ENCODE data around the gene FBXL13. TPM values are rescaled to one million over a fixed set of nuclear protein-coding genes. Genes with fewer than 3 reads are reported as not detected.

Gene FBXL13
- total and polyA plus RNA-seq, 2 donors from 2014 or later: 1.5 to 4.8 TPM

DNA sequence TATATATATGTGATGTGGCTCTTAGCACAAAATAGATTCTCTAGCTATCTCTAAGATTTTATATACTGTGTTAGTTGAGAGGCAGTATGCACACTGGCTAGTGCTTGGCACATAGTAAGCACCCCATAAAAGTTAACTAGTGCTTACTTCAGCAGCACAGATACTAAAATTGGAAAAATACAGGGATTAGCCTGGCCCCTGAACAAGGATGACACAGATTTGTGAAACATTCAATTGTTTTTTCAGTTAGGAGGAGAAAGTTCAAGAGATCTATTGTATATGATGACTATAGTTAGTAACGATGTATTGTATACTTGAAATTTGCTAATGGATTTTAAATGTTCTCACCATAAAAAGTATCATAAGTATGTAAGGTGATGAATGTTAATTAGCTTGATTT, 240.1 kb downstream of the FBXL13 start:
- Histone ChIP-seq H3K27me3 (ENCODE audit: control insufficient read depth, insufficient read depth, low read length) (no peaks in the 10 kb centered on the region), H3K9me3 (ENCODE audit: control insufficient read depth in 2 of 3, insufficient read depth in 1 of 3, low read length in 3 of 3) (no peaks in the 10 kb centered on the region), H3K36me3 (ENCODE audit: control insufficient read depth in 2 of 3, insufficient read depth in 3 of 3, low read length in 3 of 3) (no peaks in the 10 kb centered on the region), H3K9ac (ENCODE audit: low read length in 3 of 3) (no peak overlapping the region), H3K4me1 (ENCODE audit: control insufficient read depth in 2 of 3, insufficient read depth in 2 of 3, low read depth in 1 of 3, low read length in 3 of 3) (no peaks in the 10 kb centered on the region), H3K4me3 (ENCODE audit: low read length in 3 of 3) (no peak overlapping the region), H3K27ac (ENCODE audit: low read depth in 2 of 2, low read length in 2 of 2) (no peak overlapping the region)
- FAIRE-seq (no peak), DNase-seq (no peak)
- intact Hi-C loops (cut with DNase I): no loop called here
- TF ChIP-seq, protein P1, sequence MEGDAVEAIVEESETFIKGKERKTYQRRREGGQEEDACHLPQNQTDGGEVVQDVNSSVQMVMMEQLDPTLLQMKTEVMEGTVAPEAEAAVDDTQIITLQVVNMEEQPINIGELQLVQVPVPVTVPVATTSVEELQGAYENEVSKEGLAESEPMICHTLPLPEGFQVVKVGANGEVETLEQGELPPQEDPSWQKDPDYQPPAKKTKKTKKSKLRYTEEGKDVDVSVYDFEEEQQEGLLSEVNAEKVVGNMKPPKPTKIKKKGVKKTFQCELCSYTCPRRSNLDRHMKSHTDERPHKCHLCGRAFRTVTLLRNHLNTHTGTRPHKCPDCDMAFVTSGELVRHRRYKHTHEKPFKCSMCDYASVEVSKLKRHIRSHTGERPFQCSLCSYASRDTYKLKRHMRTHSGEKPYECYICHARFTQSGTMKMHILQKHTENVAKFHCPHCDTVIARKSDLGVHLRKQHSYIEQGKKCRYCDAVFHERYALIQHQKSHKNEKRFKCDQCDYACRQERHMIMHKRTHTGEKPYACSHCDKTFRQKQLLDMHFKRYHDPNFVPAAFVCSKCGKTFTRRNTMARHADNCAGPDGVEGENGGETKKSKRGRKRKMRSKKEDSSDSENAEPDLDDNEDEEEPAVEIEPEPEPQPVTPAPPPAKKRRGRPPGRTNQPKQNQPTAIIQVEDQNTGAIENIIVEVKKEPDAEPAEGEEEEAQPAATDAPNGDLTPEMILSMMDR (IDR thresholded peaks at IDR 0.05; ENCODE audit: borderline replicate concordance, extremely low read depth, insufficient read depth): no peak

DNA sequence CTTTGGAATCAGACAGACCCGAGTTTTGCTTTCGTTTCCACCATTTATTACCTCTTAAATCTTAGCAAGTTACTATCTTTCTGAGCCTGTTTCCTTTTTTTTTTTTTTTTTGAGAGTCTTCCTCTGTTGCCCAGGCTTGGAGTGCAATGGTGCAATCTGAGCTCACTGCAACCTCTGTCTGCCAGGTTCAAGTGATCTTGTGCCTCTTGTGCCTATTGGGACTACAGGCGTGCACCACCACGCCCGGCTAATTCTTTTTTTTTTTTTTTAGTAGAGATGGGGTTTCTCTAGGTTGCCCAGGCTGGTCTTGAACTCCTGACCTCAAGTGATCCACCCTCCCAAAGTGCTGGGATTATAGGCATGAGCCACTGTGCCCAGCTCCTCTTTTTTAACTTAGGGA, 241.3 kb downstream of the FBXL13 start:
- H3K9ac ChIP-seq (ENCODE audit: low read length in 3 of 3): no peak overlapping the region
- H3K4me1 ChIP-seq (ENCODE audit: control insufficient read depth in 2 of 3, insufficient read depth in 2 of 3, low read depth in 1 of 3, low read length in 3 of 3): no peaks in the 10 kb centered on the region
- TF ChIP-seq, protein P1 (IDR thresholded peaks at IDR 0.05; ENCODE audit: borderline replicate concordance, extremely low read depth, insufficient read depth): no peak
- FAIRE-seq: no peak
- intact Hi-C loops (cut with DNase I): no loop called here
- no peak overlapping the region for H3K4me3 ChIP-seq (ENCODE audit: low read length in 3 of 3)
- no peak for DNase-seq
- H3K9me3 ChIP-seq (ENCODE audit: control insufficient read depth in 2 of 3, insufficient read depth in 1 of 3, low read length in 3 of 3): no peaks in the 10 kb centered on the region
- H3K27ac ChIP-seq (ENCODE audit: low read depth in 2 of 2, low read length in 2 of 2): no peak overlapping the region
- no peaks in the 10 kb centered on the region for H3K36me3 ChIP-seq (ENCODE audit: control insufficient read depth in 2 of 3, insufficient read depth in 3 of 3, low read length in 3 of 3)
- H3K27me3 ChIP-seq (ENCODE audit: control insufficient read depth, insufficient read depth, low read length): no peaks in the 10 kb centered on the region

DNA sequence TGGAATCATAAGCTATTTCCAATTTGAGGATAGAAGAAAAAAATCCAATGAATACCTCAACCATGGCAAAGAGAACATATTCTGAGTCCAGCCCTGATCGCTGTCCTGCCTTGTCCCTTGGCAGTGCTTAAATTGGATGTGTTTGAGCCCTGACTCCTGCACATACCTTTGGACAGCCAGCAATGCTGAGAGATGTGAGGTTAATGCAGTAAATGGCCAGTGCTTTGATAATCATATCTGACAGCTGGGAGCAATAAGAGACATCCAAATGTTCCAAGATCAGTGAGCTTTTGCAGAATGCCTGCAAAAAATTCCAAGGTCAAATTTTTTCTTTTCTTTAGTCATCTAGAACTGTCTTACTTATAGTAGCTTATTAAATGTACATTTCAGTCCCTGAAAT, 241.9 kb downstream of the FBXL13 start:
- Histone ChIP-seq H3K36me3 (ENCODE audit: control insufficient read depth in 2 of 3, insufficient read depth in 3 of 3, low read length in 3 of 3) (no peaks in the 10 kb centered on the region), H3K9me3 (ENCODE audit: control insufficient read depth in 2 of 3, insufficient read depth in 1 of 3, low read length in 3 of 3) (no peaks in the 10 kb centered on the region), H3K4me1 (ENCODE audit: control insufficient read depth in 2 of 3, insufficient read depth in 2 of 3, low read depth in 1 of 3, low read length in 3 of 3) (no peaks in the 10 kb centered on the region), H3K4me3 (ENCODE audit: low read length in 3 of 3) (no peak overlapping the region), H3K27me3 (ENCODE audit: control insufficient read depth, insufficient read depth, low read length) (no peaks in the 10 kb centered on the region), H3K27ac (ENCODE audit: low read depth in 2 of 2, low read length in 2 of 2) (no peak overlapping the region), H3K9ac (ENCODE audit: low read length in 3 of 3) (no peak overlapping the region)
- TF ChIP-seq, protein P1 (IDR thresholded peaks at IDR 0.05; ENCODE audit: borderline replicate concordance, extremely low read depth, insufficient read depth): no peak
- intact Hi-C loops (cut with DNase I): no loop called here
- FAIRE-seq (no peak), DNase-seq (no peak)

DNA sequence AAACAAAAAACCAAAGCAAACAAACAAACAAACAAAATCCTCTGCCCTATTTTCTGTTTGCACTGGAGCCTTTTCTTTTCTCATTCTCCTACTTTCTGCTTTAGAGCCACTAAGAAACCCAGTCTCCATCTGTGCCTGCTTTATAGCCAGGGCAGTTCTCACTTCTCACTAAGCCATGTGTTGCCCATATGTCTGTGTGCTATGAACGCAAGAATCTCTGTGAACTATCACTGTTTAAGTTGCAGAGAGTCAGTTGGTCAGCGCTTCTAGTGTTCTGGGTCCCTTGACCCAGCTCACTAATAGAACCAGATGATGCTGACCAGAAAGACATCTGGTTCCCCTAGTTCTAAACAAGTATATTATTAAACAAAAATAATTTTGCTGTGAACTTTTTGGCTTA, 244.4 kb downstream of the FBXL13 start:
- no peak for FAIRE-seq
- intact Hi-C loops (cut with DNase I): no loop called here

More for the DNA sequence above, 244.4 kb downstream of the FBXL13 start:
- peaks cover 0 to 6% (median 2%) of the 10 kb centered on the region in 3 donors for H3K36me3 ChIP-seq (ENCODE audit: control insufficient read depth in 2 of 3, insufficient read depth in 3 of 3, low read length in 3 of 3)
- H3K4me1 ChIP-seq (ENCODE audit: control insufficient read depth in 2 of 3, insufficient read depth in 2 of 3, low read depth in 1 of 3, low read length in 3 of 3): no peaks in the 10 kb centered on the region
- H3K4me3 ChIP-seq (ENCODE audit: low read length in 3 of 3): no peak overlapping the region
- no peak for DNase-seq
- H3K9ac ChIP-seq (ENCODE audit: low read length in 3 of 3): no peak overlapping the region
- H3K27me3 ChIP-seq (ENCODE audit: control insufficient read depth, insufficient read depth, low read length): no peaks in the 10 kb centered on the region
- TF ChIP-seq, protein P1 (IDR thresholded peaks at IDR 0.05; ENCODE audit: borderline replicate concordance, extremely low read depth, insufficient read depth): no peak
- no peaks in the 10 kb centered on the region for H3K9me3 ChIP-seq (ENCODE audit: control insufficient read depth in 2 of 3, insufficient read depth in 1 of 3, low read length in 3 of 3)
- no peak overlapping the region for H3K27ac ChIP-seq (ENCODE audit: low read depth in 2 of 2, low read length in 2 of 2)

Measured in kidney (tissue), 14 donors.